DMS 273 treated with DMSO at 0.1 percent for 48 hours (cell line): ENCODE data around the gene RAB15.

ENCODE experiments used
- DNase-seq: peaks from one replicate; lab custom pipeline; 2025; lab: John Stamatoyannopoulos, UW

Gene RAB15

GRCh38 chr14:64955297-64955696, 16.8 kb downstream of the RAB15 start:
- DNase-seq = no peak

DNA sequence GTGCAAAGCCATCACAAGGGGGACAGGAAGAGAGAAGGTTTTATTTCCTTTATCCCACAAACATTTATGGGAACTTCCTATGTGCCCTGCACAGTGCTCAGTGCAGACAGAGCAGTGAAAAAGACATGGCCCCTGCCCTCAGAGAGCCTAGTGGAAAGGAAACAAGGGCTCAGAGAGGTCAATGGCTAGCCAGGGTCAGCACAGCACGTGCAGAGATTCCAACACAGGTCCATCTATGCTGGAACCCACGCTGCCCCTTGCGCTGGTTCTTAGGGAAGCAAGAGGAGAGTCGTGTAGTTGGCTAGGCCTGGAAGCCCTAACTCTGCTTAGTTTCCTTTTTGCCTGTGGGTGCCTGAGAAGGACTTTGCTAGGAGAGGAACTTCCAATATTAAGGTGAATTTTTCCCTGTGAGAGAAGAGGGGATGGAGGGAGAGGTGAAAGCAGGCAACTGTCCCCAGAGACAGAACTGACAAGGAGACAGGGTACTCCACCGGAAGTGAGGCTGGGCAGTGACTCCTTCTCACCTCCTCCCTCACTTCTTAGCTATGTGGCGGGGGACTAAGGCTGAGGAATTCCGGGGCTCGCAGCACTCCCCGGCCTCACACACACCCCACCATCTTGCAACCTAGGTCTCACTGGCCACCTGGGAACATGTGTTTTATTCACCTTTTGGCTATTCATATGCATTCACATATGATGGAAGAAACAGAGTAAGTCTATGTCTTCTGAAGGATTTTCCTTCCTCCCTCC, 17.5 kb downstream of the RAB15 start:
- no peak for DNase-seq

- DNase-seq = no peak
Observed at GRCh38 chr14:64953661-64954060, 18.5 kb downstream of the RAB15 start.

DNA sequence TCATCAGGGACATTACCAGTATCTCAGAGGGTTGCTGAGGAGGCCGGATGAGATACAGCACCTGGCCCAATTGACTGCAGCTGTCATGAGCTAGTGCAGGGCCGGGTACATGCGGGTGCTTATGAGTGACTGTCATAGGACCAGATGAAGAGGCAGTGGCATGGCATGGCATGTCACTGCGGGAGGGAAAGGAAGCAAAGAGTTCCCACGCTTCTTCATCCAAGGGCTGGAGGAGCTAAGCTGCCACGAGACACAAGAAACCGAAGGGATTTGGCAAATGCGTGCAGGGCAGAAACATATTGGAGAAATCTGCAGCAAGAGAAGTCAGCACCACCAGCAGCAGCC, 18.9 kb downstream of the RAB15 start:
- DNase-seq = no peak

GRCh38 chr14:64952598-64953309, 19.4 kb downstream of the RAB15 start:
- no peak for DNase-seq

- no peak for DNase-seq
Observed at GRCh38 chr14:64951724-64952123, 20.4 kb downstream of the RAB15 start.

GRCh38 chr14:64951291-64951690, 20.8 kb downstream of the RAB15 start:
- no peak for DNase-seq

DNA sequence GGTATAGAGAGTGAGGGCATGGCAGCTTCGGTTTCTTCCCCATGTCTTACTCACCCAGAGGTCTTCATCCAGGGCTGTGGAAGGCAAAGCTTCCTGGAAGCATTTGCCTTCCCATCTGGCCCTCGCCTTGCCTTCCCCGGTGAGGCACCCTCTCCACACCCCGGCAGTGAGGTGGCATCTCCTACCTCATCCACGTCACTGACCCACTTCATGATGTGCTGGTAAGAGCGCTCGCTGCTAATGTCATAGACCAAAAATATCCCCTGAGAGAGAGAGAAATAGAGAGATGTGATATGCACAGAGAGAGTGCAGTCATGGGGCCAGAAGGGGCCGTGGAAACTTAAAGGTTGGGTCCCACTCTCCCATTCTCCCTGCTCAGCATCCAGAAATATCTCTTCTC, 21.2 kb downstream of the RAB15 start:
- DNase-seq = no peak

- DNase-seq = no peak
Observed at GRCh38 chr14:64948612-64949210, 23.4 kb downstream of the RAB15 start.

- DNase-seq = no peak
Observed at GRCh38 chr14:64947710-64948611, 24.2 kb downstream of the RAB15 start.

DNA sequence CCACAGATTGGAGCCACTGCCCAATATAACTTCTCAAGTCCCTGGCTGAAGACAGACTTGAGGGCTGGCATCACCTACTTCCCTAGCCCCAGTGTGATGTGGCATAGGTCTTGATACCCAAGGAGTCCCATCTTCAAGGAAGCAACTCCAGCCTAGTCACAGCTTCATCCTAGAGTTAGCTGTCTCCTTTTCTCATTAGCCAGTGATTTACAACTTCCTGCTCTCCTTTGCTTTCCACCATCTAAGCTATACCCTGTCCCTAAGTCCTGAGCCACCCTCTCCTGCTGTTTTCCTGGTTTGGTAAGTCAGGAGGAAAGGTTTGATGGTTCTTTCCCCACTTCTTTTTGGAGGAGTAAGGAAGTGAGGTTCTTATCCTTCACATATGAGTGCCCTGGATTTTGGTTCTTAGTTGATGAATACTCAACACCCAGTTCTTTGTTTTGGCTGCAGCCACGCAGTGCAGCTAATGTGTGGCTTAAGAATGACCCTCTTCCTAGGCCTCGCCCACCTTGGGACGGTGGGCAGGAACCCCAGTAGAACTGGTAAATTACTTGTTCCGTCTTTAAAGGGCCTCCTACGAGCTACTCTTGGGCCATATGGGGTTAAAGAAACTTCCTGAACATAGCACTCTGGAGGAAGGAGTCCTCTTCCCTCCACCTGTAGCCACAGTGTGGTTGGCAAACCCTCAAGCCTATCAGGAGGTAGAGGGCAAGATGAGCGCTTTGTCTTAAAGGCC, 25.7 kb downstream of the RAB15 start:
- no peak for DNase-seq

GRCh38 chr14:64945431-64946178, 26.5 kb downstream of the RAB15 start:
- DNase-seq = no peak

GRCh38 chr14:64944861-64945260, 27.3 kb downstream of the RAB15 start:
- DNase-seq = no peak

DNA sequence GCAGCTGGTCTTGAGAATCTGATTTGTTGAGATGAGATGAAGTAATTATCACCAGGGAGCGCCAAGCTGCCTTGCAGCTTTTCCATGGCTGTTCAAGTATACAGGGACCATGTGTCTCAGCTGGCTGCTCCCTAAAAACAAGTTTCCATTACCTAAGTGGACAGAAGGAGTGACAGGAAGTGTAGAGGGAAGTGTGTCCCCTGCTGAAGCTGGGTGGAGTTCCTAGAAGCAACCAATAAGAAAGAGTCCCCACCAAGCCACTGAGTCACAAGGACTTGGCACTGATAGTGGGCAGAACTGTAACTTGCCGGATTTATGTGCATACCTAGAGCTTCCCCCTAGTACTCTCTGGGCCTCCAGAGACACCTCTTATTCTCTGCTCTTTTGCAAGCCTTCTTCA, 28.1 kb downstream of the RAB15 start:
- DNase-seq = no peak

- DNase-seq = no peak
Observed at GRCh38 chr14:64943556-64943955, 28.6 kb downstream of the RAB15 start.

DNA sequence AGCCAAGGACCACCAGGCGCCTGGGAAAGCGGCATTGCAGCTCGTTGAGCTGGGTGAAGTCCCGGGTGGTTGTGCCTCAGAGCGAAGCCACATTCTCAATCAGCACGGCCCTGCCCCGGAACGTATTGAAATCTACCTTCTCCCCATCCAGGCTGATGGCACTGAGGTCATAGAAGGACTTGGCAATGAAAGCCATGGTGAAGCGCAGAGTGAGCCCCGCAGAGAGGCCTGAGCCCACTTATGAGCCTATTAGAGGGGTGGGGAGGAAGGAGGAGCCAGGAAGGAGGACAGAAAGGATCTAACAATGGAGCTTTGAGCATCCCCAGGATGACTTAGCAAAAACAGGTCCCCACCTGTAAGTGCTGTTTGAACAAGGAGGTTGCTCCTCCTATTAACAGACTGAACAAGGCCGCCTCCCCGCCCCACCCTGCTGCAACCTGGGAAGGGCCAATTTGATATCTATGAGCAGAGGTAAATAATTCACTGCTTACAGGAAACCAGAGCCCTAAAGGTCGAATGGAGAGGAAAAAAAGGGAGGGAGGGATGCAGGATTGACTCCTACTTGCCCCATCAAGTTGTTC, 29.5 kb downstream of the RAB15 start, which contains the start of gene GPX2:
TSS of gene GPX2 (minus strand) at position 215 of the 581 bp plus-strand sequence. CDS start at position 196, 19 bp downstream.
- DNase-seq = no peak

DNA sequence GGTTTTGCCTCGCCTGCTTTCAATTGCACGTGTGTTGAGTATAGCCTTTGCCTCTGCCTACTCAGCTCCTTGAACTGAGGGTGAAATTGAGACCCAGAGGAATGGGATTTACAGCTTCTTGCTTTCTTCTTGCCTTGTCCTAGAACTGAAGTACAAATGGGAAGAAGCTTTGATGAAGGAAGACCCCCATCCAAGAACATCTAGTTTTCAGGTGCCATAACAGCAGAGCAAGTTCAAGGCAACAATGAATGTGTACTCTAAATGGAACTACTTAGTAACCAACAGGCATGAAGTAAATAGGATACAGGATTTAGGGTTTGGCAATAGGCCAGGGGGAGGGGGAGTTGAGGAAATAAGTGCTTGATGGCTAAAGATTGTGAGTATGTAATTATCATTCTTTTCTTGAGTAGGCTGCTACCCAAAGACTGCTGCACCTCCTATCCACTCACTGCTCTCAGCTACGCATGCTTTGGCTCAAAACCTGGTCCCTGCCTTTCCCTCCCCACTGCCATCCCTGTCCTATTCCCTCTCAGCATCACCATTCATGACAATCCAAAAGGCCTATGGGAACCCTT, 31.7 kb downstream of the RAB15 start:
- no peak for DNase-seq

- no peak for DNase-seq
Observed at GRCh38 chr14:64939817-64940190, 32.3 kb downstream of the RAB15 start.

- no peak for DNase-seq
Observed at GRCh38 chr14:64938972-64939816, 32.9 kb downstream of the RAB15 start.
